ENCODE measurements around the gene PHRF1. TPM values are rescaled to one million over a fixed set of nuclear protein-coding genes. Genes with fewer than 3 reads are reported as not detected.

PHRF1 gene
- total and polyA plus RNA-seq, 2 of the 4 experiments (the other 2 are of a cell fraction): 10.9 to 17.5 TPM

DNA sequence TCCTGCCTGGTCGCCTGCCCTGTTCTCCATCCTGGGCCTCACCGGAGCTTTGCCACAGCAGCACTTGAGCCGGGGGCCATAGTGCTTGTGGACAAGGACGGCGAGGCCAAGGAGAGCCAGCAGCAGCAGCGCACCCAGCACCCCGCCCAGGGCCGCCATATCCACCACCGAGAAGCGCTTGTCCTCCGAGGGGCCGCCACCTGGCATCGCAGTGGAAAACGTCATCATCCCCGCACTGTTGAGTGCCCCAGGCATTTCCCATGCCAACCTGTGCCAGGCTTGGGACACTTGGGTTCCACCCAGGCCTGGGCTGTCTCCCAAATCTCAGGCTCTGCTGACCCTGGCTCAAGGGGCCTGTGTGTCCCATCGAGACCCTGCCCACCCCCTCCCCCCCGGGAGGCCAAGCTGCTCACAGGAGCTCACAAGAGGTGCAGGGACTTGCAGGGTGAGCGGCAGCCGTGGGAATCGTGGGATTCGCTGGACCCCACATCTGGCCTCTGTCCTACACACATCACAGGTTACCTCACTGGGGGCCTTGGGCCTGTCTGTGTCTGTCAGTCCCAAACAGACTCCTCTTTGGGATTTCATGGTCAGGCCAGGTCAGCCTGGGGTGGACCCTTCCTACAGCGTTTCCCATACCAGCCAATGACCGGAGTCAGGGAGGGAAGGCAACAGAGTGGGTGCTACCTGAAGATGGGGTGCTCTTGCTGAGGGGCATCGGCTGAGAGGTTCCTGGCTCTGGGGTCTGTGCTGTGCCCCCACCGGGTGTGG is 41.8 kb downstream of the PHRF1 start:
- 96% methylated on average over 17 of the region's 25 CpGs; no CpG with 5 or more reads in 1 of the 2 experiments for WGBS, 2 experiments (ENCODE audit: extremely low coverage in 2 of 2, insufficient read length in 1 of 2)
- dilution Hi-C loops (cut with HindIII; ENCODE audit: low sequenced_read_pairs, unreplicated experiment) (no loop called here), in situ Hi-C loops (cut with MboI; ENCODE audit: low sequenced_read_pairs) (no loop called here), intact Hi-C loops (cut with micrococcal nuclease) (no loop called here)
- Histone ChIP-seq H2AFZ (replicated peaks; ENCODE audit: low read length, poor library complexity) (no peak overlapping the region), H3K23ac (ENCODE audit: low read depth, low read length) (no peak overlapping the region), H3K27ac (ENCODE audit: insufficient read depth, low read length) (no peak overlapping the region), H4K5ac (ENCODE audit: low read depth, low read length) (no peak overlapping the region), H2BK15ac (ENCODE audit: low read depth, low read length) (no peak overlapping the region), H3K4ac (ENCODE audit: low read depth, low read length) (no peak overlapping the region), H3K9me3 (ENCODE audit: control insufficient read depth, insufficient read depth, low read length) (no peaks in the 10 kb centered on the region), H3K56ac (ENCODE audit: extremely low read depth, insufficient read depth, low read length) (no peak overlapping the region), H2AK9ac (replicated peaks; ENCODE audit: low read depth, low read length, poor library complexity) (no peak overlapping the region), H4K20me1 (ENCODE audit: insufficient read depth, low read length) (peaks cover 18% of the 10 kb centered on the region), H3K79me1 (ENCODE audit: low read depth in 1 of 2, low read length in 2 of 2) (peaks cover 2 to 28% of the 10 kb centered on the region in 2 experiments; a peak in 3 of 4 replicates), H2BK20ac (ENCODE audit: low read depth, low read length) (no peak overlapping the region), H4K8ac (ENCODE audit: low read depth in 2 of 2, low read length in 2 of 2) (no peak overlapping the region), H3K9ac (ENCODE audit: low read depth, low read length) (no peak overlapping the region), H4K91ac (ENCODE audit: insufficient read depth, low read depth, low read length) (no peak overlapping the region), H2BK5ac (ENCODE audit: low read depth, low read length, poor library complexity, severe bottlenecking) (no peak overlapping the region), H2AK5ac (ENCODE audit: low read depth, low read length) (no peak overlapping the region), H3K27me3 (ENCODE audit: control insufficient read depth, insufficient read depth, low read length) (no peaks in the 10 kb centered on the region), H3K14ac (replicated peaks; ENCODE audit: low read depth, low read length) (no peak overlapping the region), H3K18ac (ENCODE audit: low read depth, low read length) (no peak overlapping the region), H3K36me3 (ENCODE audit: control insufficient read depth, insufficient read depth, low read length) (peaks cover 12% of the 10 kb centered on the region), H3K9me1 (ENCODE audit: insufficient read depth, low read length) (0 out of 2 replicates have a peak, but pooled peaks cover 3% of the 10 kb centered on the region), H3K4me3 (ENCODE audit: insufficient read depth, low read depth, low read length) (no peak overlapping the region), H2BK120ac (ENCODE audit: low read depth, low read length) (no peak overlapping the region), H3K4me1 (ENCODE audit: control insufficient read depth, insufficient read depth, low read length) (peaks cover 4% of the 10 kb centered on the region; the same call in 1 of the 2 replicates), H3K4me2 (ENCODE audit: low read depth, low read length) (no peak overlapping the region)
- TF ChIP-seq FOS (IDR thresholded peaks at IDR 0.05; ENCODE audit: low read depth, low read length) (no peak), POLR2A (IDR thresholded peaks at IDR 0.05; ENCODE audit: low read depth, low read length) (no peak), NFE2L2 (IDR thresholded peaks at IDR 0.05; ENCODE audit: low read depth, low read length) (no peak), RFX5 (IDR thresholded peaks at IDR 0.05; ENCODE audit: low read depth, low read length) (no peak)
- TF ChIP-seq, protein P1, sequence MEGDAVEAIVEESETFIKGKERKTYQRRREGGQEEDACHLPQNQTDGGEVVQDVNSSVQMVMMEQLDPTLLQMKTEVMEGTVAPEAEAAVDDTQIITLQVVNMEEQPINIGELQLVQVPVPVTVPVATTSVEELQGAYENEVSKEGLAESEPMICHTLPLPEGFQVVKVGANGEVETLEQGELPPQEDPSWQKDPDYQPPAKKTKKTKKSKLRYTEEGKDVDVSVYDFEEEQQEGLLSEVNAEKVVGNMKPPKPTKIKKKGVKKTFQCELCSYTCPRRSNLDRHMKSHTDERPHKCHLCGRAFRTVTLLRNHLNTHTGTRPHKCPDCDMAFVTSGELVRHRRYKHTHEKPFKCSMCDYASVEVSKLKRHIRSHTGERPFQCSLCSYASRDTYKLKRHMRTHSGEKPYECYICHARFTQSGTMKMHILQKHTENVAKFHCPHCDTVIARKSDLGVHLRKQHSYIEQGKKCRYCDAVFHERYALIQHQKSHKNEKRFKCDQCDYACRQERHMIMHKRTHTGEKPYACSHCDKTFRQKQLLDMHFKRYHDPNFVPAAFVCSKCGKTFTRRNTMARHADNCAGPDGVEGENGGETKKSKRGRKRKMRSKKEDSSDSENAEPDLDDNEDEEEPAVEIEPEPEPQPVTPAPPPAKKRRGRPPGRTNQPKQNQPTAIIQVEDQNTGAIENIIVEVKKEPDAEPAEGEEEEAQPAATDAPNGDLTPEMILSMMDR (conservative IDR thresholded peaks at IDR 0.05; ENCODE audit: low read depth, low read length): no peak
- ChIA-PET POLR2A (ENCODE audit: unreplicated experiment) (no interaction called here), CTCF (no interaction called here)
- DNase-seq: no peak
- no peak for ATAC-seq (ENCODE audit: low read depth)
- BruUV-seq (replicated peaks): no TSS peak

All from IMR-90 (cell line).